ENCODE measurements around the gene ACOX1. TPM values are rescaled to one million over a fixed set of nuclear protein-coding genes. Genes with fewer than 3 reads are reported as not detected.

The ACOX1 gene
- total RNA-seq, 1 donor from 2014 or later = 9.7 TPM

DNA sequence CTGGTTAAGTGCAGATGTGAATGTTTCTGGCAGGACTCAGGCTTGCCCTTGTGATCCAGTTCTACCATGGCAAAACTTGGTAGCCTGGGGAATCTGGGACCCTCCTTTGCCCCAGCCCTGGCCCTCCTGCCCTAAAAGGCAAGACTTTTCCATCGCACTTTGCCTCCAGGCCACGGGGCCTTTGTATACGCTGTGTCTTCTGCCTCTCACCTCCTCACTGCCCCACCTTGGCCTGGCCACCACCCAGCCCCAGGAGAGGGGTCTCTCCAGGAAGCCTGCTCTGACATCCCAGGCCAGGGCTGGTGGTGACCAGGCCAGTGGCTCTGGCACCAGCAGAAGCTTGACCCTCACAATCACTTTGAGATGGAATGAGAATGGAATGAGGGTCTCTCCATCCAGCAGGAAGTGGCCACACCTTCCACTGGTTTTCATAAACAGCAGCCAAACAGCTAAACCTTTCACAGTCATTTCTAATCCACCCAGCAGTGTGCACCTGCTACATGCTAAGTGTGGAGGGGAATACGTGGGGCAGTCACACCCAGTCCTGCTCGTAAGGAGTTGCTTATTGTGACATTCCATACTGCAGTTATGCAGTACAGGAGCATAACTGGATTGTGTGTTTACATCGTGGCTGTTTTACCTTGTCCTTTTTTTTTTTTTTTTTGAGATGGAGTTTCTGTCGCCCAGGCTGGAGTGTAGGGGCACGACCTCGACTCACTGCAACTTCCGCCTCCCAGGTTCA is 72.7 kb downstream of the ACOX1 start:
- H3K9ac ChIP-seq = no peak overlapping the region
- peaks cover 3% of the 10 kb centered on the region for H3K4me1 Mint-ChIP-seq
- peak overlapping the region; percentile 62 for H3K4me3 Mint-ChIP-seq
- H3K79me2 ChIP-seq (ENCODE audit: low read depth) = peaks cover 18% of the 10 kb centered on the region
- no peaks in the 10 kb centered on the region for H3K27me3 ChIP-seq
- no peaks in the 10 kb centered on the region for H3K9me3 ChIP-seq (ENCODE audit: low read depth)
- no peak overlapping the region for H3K4me2 ChIP-seq
- DNase-seq (ENCODE audit: low spot score) = no peak
- H3K27ac Mint-ChIP-seq = peak overlapping the region; percentile 29
- TF ChIP-seq EZH2phosphoT487 (IDR thresholded peaks at IDR 0.05) (no peak), EZH2 (IDR thresholded peaks at IDR 0.05) (no peak)
- TF ChIP-seq, protein P1, sequence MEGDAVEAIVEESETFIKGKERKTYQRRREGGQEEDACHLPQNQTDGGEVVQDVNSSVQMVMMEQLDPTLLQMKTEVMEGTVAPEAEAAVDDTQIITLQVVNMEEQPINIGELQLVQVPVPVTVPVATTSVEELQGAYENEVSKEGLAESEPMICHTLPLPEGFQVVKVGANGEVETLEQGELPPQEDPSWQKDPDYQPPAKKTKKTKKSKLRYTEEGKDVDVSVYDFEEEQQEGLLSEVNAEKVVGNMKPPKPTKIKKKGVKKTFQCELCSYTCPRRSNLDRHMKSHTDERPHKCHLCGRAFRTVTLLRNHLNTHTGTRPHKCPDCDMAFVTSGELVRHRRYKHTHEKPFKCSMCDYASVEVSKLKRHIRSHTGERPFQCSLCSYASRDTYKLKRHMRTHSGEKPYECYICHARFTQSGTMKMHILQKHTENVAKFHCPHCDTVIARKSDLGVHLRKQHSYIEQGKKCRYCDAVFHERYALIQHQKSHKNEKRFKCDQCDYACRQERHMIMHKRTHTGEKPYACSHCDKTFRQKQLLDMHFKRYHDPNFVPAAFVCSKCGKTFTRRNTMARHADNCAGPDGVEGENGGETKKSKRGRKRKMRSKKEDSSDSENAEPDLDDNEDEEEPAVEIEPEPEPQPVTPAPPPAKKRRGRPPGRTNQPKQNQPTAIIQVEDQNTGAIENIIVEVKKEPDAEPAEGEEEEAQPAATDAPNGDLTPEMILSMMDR (IDR thresholded peaks at IDR 0.05) = no peak
- peaks cover 9% of the 10 kb centered on the region for H3K4me1 ChIP-seq
- H3K36me3 ChIP-seq = no peaks in the 10 kb centered on the region
- peaks cover 3% of the 10 kb centered on the region for H3K27me3 Mint-ChIP-seq (ENCODE audit: insufficient read depth, low read depth)
- no peak overlapping the region for H3K4me3 ChIP-seq
- no peaks in the 10 kb centered on the region for H4K20me1 ChIP-seq (ENCODE audit: low read depth)
- H3K27ac ChIP-seq = no peak overlapping the region
- peaks cover 30% of the 10 kb centered on the region for H3F3A ChIP-seq (ENCODE audit: low read depth)
- peaks cover 4% of the 10 kb centered on the region for H3K36me3 Mint-ChIP-seq
- no peak overlapping the region for H2AFZ ChIP-seq (replicated peaks)
- no peaks in the 10 kb centered on the region for H3K9me3 Mint-ChIP-seq

DNA sequence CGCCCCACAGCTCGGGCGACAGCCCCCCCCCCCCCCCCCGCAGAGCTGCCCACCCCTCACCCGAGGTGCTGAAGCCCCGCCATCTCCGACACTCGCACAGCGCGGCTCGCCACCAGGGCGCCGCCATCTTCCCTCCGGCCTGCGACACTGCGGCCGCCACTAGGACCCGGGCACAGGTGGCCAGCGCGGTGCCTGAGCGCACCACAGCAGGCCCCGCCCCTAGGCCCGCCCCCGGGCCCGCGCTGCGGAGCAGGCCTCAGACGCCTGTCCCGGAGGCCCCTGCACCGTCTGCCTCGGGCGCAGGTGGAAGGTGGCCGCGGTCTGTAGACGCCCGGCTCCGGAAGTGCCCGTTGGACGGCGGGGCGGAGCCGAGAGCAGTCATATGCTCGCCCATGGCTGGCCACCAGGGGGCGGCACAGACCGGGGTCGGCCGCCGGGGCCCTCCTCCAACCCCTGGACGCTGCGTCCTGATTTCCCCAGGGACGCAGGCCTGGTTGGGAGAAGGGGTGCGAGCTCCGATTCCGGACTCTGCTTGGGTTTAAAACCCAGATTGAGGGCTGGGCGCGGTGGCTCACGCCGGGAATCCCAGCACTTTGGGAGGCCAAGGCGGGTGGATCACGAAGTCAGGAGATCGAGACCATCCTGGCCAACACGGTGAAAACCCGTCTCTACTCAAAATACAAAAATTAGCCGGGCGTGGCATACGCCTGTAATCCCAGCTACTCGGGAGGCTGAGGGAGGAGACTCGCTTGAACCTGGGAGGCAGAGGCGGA is 74.0 kb downstream of the ACOX1 start, which contains the start of gene MRPL38:
MRPL38 (minus strand) TSS at position 136 of the 773 bp plus-strand sequence; CDS start at position 127, 9 bp downstream.
- peaks cover 9% of the 10 kb centered on the region for H3K4me1 ChIP-seq
- no peaks in the 10 kb centered on the region for H3K9me3 ChIP-seq (ENCODE audit: low read depth)
- peak; percentile 98 for DNase-seq (ENCODE audit: low spot score)
- H3K27me3 ChIP-seq = no peaks in the 10 kb centered on the region
- peaks cover 5% of the 10 kb centered on the region for H3K27me3 Mint-ChIP-seq (ENCODE audit: insufficient read depth, low read depth)
- peak within 1 kb of the TSS; percentile 97 for H3K4me3 Mint-ChIP-seq
- peak within 1 kb of the TSS; percentile 54 for H3K27ac ChIP-seq
- H3K9ac ChIP-seq = peak within 1 kb of the TSS; percentile 90
- H3K27ac Mint-ChIP-seq = peak within 1 kb of the TSS; percentile 86
- H3K4me1 Mint-ChIP-seq = peaks cover 3% of the 10 kb centered on the region
- H3K36me3 Mint-ChIP-seq = peaks cover 4% of the 10 kb centered on the region
- peak within 1 kb of the TSS; percentile 94 for H3K4me3 ChIP-seq
- H3K79me2 ChIP-seq (ENCODE audit: low read depth) = peaks cover 18% of the 10 kb centered on the region
- H2AFZ ChIP-seq (replicated peaks) = peak within 1 kb of the TSS; percentile 67
- H4K20me1 ChIP-seq (ENCODE audit: low read depth) = no peaks in the 10 kb centered on the region
- H3F3A ChIP-seq (ENCODE audit: low read depth) = peaks cover 24% of the 10 kb centered on the region
- no peaks in the 10 kb centered on the region for H3K9me3 Mint-ChIP-seq
- no peak for TF ChIP-seq EZH2phosphoT487 (IDR thresholded peaks at IDR 0.05)
- TF ChIP-seq, protein P1 (IDR thresholded peaks at IDR 0.05) = peak; percentile 99
- peak within 1 kb of the TSS; percentile 83 for H3K4me2 ChIP-seq
- no peaks in the 10 kb centered on the region for H3K36me3 ChIP-seq

DNA sequence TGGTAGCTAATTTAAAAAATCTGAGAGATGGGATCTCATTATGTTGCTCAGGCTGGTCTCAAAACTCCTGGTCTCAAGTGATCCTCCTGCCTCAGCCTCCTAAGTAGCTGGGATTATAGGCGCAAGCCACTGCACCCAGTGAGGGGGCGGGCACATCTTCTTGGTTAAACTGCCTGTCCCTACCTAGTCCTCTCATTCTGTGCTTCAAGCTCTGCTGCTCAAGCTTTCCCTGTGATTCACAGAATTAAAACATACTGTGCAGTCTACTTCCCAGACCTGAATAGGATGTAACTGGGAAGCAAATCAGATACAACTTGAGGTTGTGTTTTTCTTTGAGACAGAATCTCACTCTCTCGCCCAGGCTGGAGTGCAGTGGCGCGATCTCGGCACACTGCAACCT is 76.6 kb downstream of the ACOX1 start:
- no peaks in the 10 kb centered on the region for H3K36me3 ChIP-seq
- no peak overlapping the region for H2AFZ ChIP-seq (replicated peaks)
- H3K4me3 ChIP-seq = no peak overlapping the region
- H3K9me3 ChIP-seq (ENCODE audit: low read depth) = no peaks in the 10 kb centered on the region
- peaks cover 2% of the 10 kb centered on the region for H3K36me3 Mint-ChIP-seq
- peaks cover 33% of the 10 kb centered on the region for H3F3A ChIP-seq (ENCODE audit: low read depth)
- H3K9ac ChIP-seq = no peak overlapping the region
- H3K27me3 Mint-ChIP-seq (ENCODE audit: insufficient read depth, low read depth) = peaks cover 6% of the 10 kb centered on the region
- no peaks in the 10 kb centered on the region for H4K20me1 ChIP-seq (ENCODE audit: low read depth)
- peaks cover 9% of the 10 kb centered on the region for H3K4me1 ChIP-seq
- H3K4me1 Mint-ChIP-seq = peaks cover 7% of the 10 kb centered on the region
- TF ChIP-seq EZH2phosphoT487 (IDR thresholded peaks at IDR 0.05) (no peak), EZH2 (IDR thresholded peaks at IDR 0.05) (no peak)
- TF ChIP-seq, protein P1 (IDR thresholded peaks at IDR 0.05) = no peak
- no peak overlapping the region for H3K27ac Mint-ChIP-seq
- H3K4me2 ChIP-seq = no peak overlapping the region
- no peak for DNase-seq (ENCODE audit: low spot score)
- H3K27me3 ChIP-seq = no peaks in the 10 kb centered on the region
- H3K79me2 ChIP-seq (ENCODE audit: low read depth) = peaks cover 18% of the 10 kb centered on the region
- no peak overlapping the region for H3K27ac ChIP-seq
- H3K9me3 Mint-ChIP-seq = no peaks in the 10 kb centered on the region
- no peak overlapping the region for H3K4me3 Mint-ChIP-seq
